ENCODE results near the gene IGSF21. TPM values are rescaled to one million over a fixed set of nuclear protein-coding genes. Genes with fewer than 3 reads are reported as not detected.
A peak's percentile ranks its signal among the peaks of the same experiment; 100 is the strongest.

Gene IGSF21
- total and polyA plus RNA-seq, 7 experiments from 2014 or later: not detected

- Histone ChIP-seq H3K4me1 (ENCODE audit: control insufficient read depth in 2 of 2, insufficient read depth in 2 of 2, low read length in 2 of 2) (no peaks in the 10 kb centered on the region), H3K36me3 (ENCODE audit: control insufficient read depth in 2 of 3, insufficient read depth in 3 of 3, low read length in 3 of 3) (no peaks in the 10 kb centered on the region), H3K9me3 (ENCODE audit: control insufficient read depth in 2 of 3, low read length in 3 of 3) (no peaks in the 10 kb centered on the region), H3K27me3 (ENCODE audit: control insufficient read depth in 2 of 2, insufficient read depth in 2 of 2, low read length in 2 of 2) (no peaks in the 10 kb centered on the region), H3K27ac (ENCODE audit: low read depth, low read length) (no peak overlapping the region), H3K4me3 (ENCODE audit: low read length) (no peak overlapping the region)
- H3K27me3 Mint-ChIP-seq: peaks cover 0 to 65% (median 23%) of the 10 kb centered on the region in 5 donors
- CTCF ChIA-PET: no interaction called here
- H3K4me1 Mint-ChIP-seq: peaks cover 0 to 1% (median 0%) of the 10 kb centered on the region in 7 donors
- H3K27ac Mint-ChIP-seq: no peak overlapping the region
- ATAC-seq (no peak), DNase-seq (peak in 3 of 9 donors; percentile 4 to 32 (median 5))
- peaks cover 0 to 5% (median 0%) of the 10 kb centered on the region in 5 donors for H3K36me3 Mint-ChIP-seq
- H3K4me3 Mint-ChIP-seq: no peak overlapping the region
- intact Hi-C loops (cut with micrococcal nuclease): no loop called here
- H3K9me3 Mint-ChIP-seq: peaks cover 0 to 18% (median 8%) of the 10 kb centered on the region in 11 donors
- POLR2A ChIA-PET: no interaction called here
Measured at GRCh38 chr1:18256282-18257235, 149.0 kb downstream of the IGSF21 start.

- no peaks in the 10 kb centered on the region for H3K27me3 ChIP-seq (ENCODE audit: control insufficient read depth in 2 of 2, insufficient read depth in 2 of 2, low read length in 2 of 2)
- ATAC-seq: no peak
Measured at GRCh38 chr1:18257778-18258177, 150.2 kb downstream of the IGSF21 start.

GRCh38 chr1:18261891-18262290 lies 154.3 kb downstream of the IGSF21 start:
- ChIA-PET CTCF (no interaction called here), POLR2A (no interaction called here)
- peaks cover 0 to 3% (median 0%) of the 10 kb centered on the region in 5 donors for H3K36me3 Mint-ChIP-seq
- H3K4me1 Mint-ChIP-seq: peaks cover 0 to 1% (median 0%) of the 10 kb centered on the region in 7 donors
- H3K9me3 Mint-ChIP-seq: peaks cover 0 to 13% (median 3%) of the 10 kb centered on the region in 11 donors
- no peak overlapping the region for H3K4me3 Mint-ChIP-seq
- H3K4me1 ChIP-seq (ENCODE audit: control insufficient read depth in 2 of 2, insufficient read depth in 2 of 2, low read length in 2 of 2): no peaks in the 10 kb centered on the region
- H3K4me3 ChIP-seq (ENCODE audit: low read length): no peak overlapping the region
- ATAC-seq: no peak
- H3K27ac ChIP-seq (ENCODE audit: low read depth, low read length): no peak overlapping the region
- H3K36me3 ChIP-seq (ENCODE audit: control insufficient read depth in 2 of 3, insufficient read depth in 3 of 3, low read length in 3 of 3): no peaks in the 10 kb centered on the region
- H3K9me3 ChIP-seq (ENCODE audit: control insufficient read depth in 2 of 3, low read length in 3 of 3): no peaks in the 10 kb centered on the region
- no peak for DNase-seq
- H3K27me3 Mint-ChIP-seq: peaks cover 0 to 63% (median 25%) of the 10 kb centered on the region in 5 donors
- H3K27me3 ChIP-seq (ENCODE audit: control insufficient read depth in 2 of 2, insufficient read depth in 2 of 2, low read length in 2 of 2): no peaks in the 10 kb centered on the region
- no peak overlapping the region for H3K27ac Mint-ChIP-seq
- intact Hi-C loops (cut with micrococcal nuclease): no loop called here

More at GRCh38 chr1:18257778-18258177, 150.2 kb downstream of the IGSF21 start:
- Histone ChIP-seq H3K27ac (ENCODE audit: low read depth, low read length) (no peak overlapping the region), H3K36me3 (ENCODE audit: control insufficient read depth in 2 of 3, insufficient read depth in 3 of 3, low read length in 3 of 3) (no peaks in the 10 kb centered on the region), H3K4me1 (ENCODE audit: control insufficient read depth in 2 of 2, insufficient read depth in 2 of 2, low read length in 2 of 2) (no peaks in the 10 kb centered on the region), H3K9me3 (ENCODE audit: control insufficient read depth in 2 of 3, low read length in 3 of 3) (no peaks in the 10 kb centered on the region), H3K4me3 (ENCODE audit: low read length) (no peak overlapping the region)
- Mint-ChIP-seq H3K27ac (no peak overlapping the region), H3K9me3 (peaks cover 0 to 16% (median 7%) of the 10 kb centered on the region in 11 donors), H3K27me3 (peaks cover 0 to 74% (median 28%) of the 10 kb centered on the region in 5 donors), H3K4me1 (peaks cover 0 to 1% (median 0%) of the 10 kb centered on the region in 7 donors), H3K4me3 (no peak overlapping the region), H3K36me3 (peaks cover 0 to 5% (median 0%) of the 10 kb centered on the region in 5 donors)
- ChIA-PET CTCF (no interaction called here), POLR2A (no interaction called here)
- DNase-seq: no peak
- intact Hi-C loops (cut with micrococcal nuclease): no loop called here

- ATAC-seq: no peak
- ChIA-PET POLR2A (no interaction called here), CTCF (no interaction called here)
- Mint-ChIP-seq H3K36me3 (no peaks in the 10 kb centered on the region), H3K4me3 (no peak overlapping the region), H3K4me1 (peaks cover 0 to 1% (median 0%) of the 10 kb centered on the region in 7 donors), H3K27ac (no peak overlapping the region), H3K27me3 (peaks cover 0 to 64% (median 26%) of the 10 kb centered on the region in 5 donors), H3K9me3 (peaks cover 0 to 10% (median 2%) of the 10 kb centered on the region in 11 donors)
- H3K27ac ChIP-seq (ENCODE audit: low read depth, low read length): no peak overlapping the region
- intact Hi-C loops (cut with micrococcal nuclease): no loop called here
- H3K36me3 ChIP-seq (ENCODE audit: control insufficient read depth in 2 of 3, insufficient read depth in 3 of 3, low read length in 3 of 3): no peaks in the 10 kb centered on the region
- H3K9me3 ChIP-seq (ENCODE audit: control insufficient read depth in 2 of 3, low read length in 3 of 3): no peaks in the 10 kb centered on the region
- H3K4me1 ChIP-seq (ENCODE audit: control insufficient read depth in 2 of 2, insufficient read depth in 2 of 2, low read length in 2 of 2): no peaks in the 10 kb centered on the region
- H3K27me3 ChIP-seq (ENCODE audit: control insufficient read depth in 2 of 2, insufficient read depth in 2 of 2, low read length in 2 of 2): no peaks in the 10 kb centered on the region
- no peak overlapping the region for H3K4me3 ChIP-seq (ENCODE audit: low read length)
- no peak for DNase-seq
Measured at GRCh38 chr1:18262726-18263125, 155.1 kb downstream of the IGSF21 start.

GRCh38 chr1:18263547-18264120 lies 156.0 kb downstream of the IGSF21 start:
- ChIA-PET CTCF (no interaction called here), POLR2A (no interaction called here)
- no peak overlapping the region for H3K27ac ChIP-seq (ENCODE audit: low read depth, low read length)
- H3K4me1 ChIP-seq (ENCODE audit: control insufficient read depth in 2 of 2, insufficient read depth in 2 of 2, low read length in 2 of 2): no peaks in the 10 kb centered on the region
- no peak overlapping the region for H3K4me3 ChIP-seq (ENCODE audit: low read length)
- DNase-seq (no peak), ATAC-seq (no peak)
- no peaks in the 10 kb centered on the region for H3K9me3 ChIP-seq (ENCODE audit: control insufficient read depth in 2 of 3, low read length in 3 of 3)
- Mint-ChIP-seq H3K27ac (no peak overlapping the region), H3K9me3 (peaks cover 0 to 10% (median 0%) of the 10 kb centered on the region in 11 donors), H3K36me3 (no peaks in the 10 kb centered on the region), H3K4me1 (peaks cover 0 to 1% (median 0%) of the 10 kb centered on the region in 7 donors), H3K4me3 (no peak overlapping the region), H3K27me3 (peaks cover 0 to 65% (median 27%) of the 10 kb centered on the region in 5 donors)
- no peaks in the 10 kb centered on the region for H3K36me3 ChIP-seq (ENCODE audit: control insufficient read depth in 2 of 3, insufficient read depth in 3 of 3, low read length in 3 of 3)
- H3K27me3 ChIP-seq (ENCODE audit: control insufficient read depth in 2 of 2, insufficient read depth in 2 of 2, low read length in 2 of 2): no peaks in the 10 kb centered on the region
- intact Hi-C loops (cut with micrococcal nuclease): no loop called here

GRCh38 chr1:18264450-18265039 lies 156.9 kb downstream of the IGSF21 start:
- ChIA-PET CTCF (interaction anchor here (0.6 to 0.7 kb wide), 2 partner anchors 17 to 85 kb away, joined by 3 read pairs; no protein-coding TSS in a partner anchor), POLR2A (no interaction called here)
- Histone ChIP-seq H3K4me1 (ENCODE audit: control insufficient read depth in 2 of 2, insufficient read depth in 2 of 2, low read length in 2 of 2) (no peaks in the 10 kb centered on the region), H3K9me3 (ENCODE audit: control insufficient read depth in 2 of 3, low read length in 3 of 3) (no peaks in the 10 kb centered on the region), H3K27me3 (ENCODE audit: control insufficient read depth in 2 of 2, insufficient read depth in 2 of 2, low read length in 2 of 2) (no peaks in the 10 kb centered on the region), H3K4me3 (ENCODE audit: low read length) (no peak overlapping the region), H3K27ac (ENCODE audit: low read depth, low read length) (no peak overlapping the region), H3K36me3 (ENCODE audit: control insufficient read depth in 2 of 3, insufficient read depth in 3 of 3, low read length in 3 of 3) (no peaks in the 10 kb centered on the region)
- ATAC-seq: no peak
- Mint-ChIP-seq H3K4me3 (no peak overlapping the region), H3K36me3 (no peaks in the 10 kb centered on the region), H3K4me1 (no peaks in the 10 kb centered on the region), H3K27me3 (peaks cover 0 to 64% (median 23%) of the 10 kb centered on the region in 5 donors), H3K27ac (no peak overlapping the region), H3K9me3 (peaks cover 0 to 5% (median 0%) of the 10 kb centered on the region in 11 donors)
- no peak for DNase-seq
- intact Hi-C loops (cut with micrococcal nuclease): no loop called here
